Left renal cortex interstitium (tissue), 4 donors: ENCODE results near the gene SPATA21. TPM values are rescaled to one million over a fixed set of nuclear protein-coding genes. Genes with fewer than 3 reads are reported as not detected.

Experiments
- DNase-seq, 4 donors: peaks; one replicate each; pipeline ENCODE4 v3.0.0-alpha.2; 2013; ENCODE audit warnings: low read depth in 4 of 4, low spot score in 2 of 4, missing footprints in 1 of 4
- polyA plus RNA-seq, 4 donors: library from polyadenylated mRNA; unstranded; fragments of 120-200 nt; gene quantifications; one replicate each; pipeline ENCODE4 v1.2.1, GENCODE V29; 2013; ENCODE audit not compliant: insufficient read length in 4 of 4

SPATA21 gene
- polyA plus RNA-seq, 4 donors, result 0.21 to 0.25 TPM; not detected in 2

DNA sequence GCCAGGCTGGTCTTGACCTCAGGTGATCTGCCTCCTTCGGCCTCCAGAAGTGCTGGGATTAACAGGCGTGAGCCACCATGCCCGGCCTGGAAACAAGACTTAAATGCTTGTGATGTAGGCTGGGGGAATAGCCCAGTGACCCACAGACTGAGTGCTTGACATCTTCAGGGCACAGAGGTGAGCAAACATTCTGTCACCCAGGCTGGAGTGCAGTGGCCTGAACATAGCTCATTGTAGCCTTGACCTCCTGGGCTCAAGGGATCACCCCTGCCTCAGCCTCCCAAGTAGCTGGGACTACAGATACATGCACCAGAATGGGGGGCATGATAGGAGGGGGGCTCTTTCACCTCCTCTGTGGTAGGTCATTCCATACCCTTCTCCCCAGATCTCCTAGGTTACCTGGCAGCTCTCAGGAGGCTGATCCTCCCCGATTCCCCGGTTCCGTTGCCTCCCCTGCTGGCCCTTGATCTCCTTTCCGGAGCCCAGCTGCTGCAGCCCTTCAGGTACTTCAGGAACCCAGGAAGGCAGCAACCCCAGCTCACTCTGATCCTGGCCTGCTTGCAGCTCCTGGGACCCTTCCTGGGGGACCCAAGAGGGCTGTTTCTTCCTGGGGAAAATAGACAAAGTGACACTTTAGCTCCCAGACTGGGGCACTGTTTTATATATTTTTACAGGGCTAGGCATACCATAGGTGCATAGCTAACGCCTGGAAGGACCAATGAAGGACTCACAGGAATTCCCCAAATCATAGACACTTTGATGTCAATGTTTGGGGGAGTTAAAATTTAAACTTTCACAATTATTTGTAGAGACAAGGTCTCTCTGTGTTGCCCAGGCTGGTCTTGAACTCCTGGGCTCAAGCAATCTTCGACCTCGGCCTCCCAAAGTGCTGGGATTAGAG is 11.8 kb downstream of the SPATA21 start:
- no peak for DNase-seq

DNA sequence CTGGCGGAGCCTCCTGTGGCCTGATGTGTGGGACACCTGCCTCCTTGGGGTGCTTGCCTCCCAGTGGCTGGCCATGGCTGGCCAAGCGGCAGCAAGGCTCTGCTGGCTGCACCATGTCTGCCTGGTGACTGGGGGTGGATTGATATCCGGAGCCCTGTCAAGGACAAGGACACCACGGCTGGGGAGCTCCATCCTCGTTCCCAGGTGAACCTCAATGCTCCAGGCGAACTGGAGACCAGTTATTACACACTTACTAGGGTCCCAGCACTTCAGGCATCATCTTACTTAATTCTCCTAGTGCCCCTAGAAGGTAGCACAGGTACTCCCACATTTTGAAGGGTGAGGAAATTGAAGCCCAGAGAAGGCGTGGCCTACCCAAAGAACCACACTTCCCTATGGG is 15.2 kb downstream of the SPATA21 start:
- DNase-seq, result no peak

- DNase-seq, result no peak
Measured at GRCh38 chr1:16421201-16421600, 16.0 kb downstream of the SPATA21 start.

DNA sequence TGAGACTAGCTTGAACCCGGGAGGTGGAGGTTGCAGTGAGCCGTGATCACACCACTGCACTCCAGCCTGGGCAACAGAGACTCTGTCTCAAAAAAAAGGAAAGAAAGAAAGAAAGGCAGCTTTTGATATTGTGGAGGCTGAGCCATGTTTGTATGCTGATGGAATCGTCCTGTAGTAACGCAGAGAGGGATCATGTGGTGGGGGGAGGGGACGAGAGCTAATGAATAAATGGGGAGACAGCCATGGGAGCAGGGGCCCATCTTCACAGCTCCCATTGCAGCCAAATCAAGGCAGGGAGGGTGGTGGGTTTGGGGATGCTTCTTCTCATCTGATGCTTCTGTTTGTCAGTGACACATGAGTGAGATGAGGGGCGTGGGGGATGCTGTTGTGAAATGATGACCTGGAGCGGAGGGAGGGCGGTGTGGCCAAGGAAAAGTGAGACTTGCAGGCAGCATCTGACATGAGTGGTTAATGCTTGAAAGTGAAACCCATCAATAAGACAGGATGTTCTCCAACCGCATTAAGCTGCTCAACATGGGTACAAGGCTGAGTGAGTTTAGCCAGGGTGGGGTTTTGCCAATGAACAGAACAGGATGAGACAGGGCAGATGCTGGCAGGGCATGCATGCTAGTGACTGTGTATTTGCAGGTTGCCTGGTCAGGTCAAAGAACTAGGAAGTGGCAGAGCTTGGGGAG is 16.7 kb downstream of the SPATA21 start:
- DNase-seq, result no peak

- DNase-seq, result no peak
Measured at GRCh38 chr1:16418823-16419425, 18.3 kb downstream of the SPATA21 start.

- no peak for DNase-seq
Measured at GRCh38 chr1:16413191-16413590, 24.0 kb downstream of the SPATA21 start.

DNA sequence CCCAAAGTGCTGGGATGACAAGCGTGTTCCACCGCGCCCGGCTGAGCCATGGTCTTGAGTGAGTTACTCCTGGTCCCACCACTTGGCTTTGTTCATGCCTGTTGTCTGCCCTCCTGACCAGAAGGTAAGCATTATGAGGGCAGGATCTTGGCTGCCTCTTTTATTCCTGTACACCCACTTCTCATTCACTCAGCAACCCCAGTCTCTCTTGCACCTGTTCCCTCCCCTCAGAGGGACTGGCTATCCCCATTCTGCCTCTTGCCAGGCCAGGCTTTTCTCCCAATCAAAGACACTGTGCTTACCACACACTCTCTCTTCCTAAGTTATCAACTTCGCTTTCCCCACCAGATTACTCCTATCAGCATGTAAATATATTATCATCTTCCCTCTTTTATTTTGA is 26.4 kb downstream of the SPATA21 start:
- no peak for DNase-seq

- no peak for DNase-seq
Measured at GRCh38 chr1:16409536-16410152, 27.6 kb downstream of the SPATA21 start.

- no peak for DNase-seq
Measured at GRCh38 chr1:16406868-16407267, 30.4 kb downstream of the SPATA21 start.

DNA sequence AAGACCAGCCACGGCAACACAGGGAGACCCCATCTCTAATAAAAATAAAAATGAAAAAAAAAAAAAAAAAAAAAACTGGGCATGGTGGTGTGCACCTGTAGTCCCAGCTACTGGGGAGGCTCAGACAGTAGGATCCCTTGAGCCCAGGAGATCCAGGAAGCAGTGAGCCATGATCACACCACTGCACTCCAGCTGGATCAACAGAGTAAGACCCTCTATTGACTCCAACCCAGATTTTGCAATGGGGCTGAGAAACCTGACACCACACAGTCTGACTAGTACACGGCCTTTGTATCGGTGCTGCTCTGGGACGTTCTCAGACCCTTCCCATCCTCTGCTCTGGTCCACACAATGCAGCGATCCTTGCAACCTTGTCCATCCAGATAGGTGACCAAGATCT is 31.8 kb downstream of the SPATA21 start:
- DNase-seq, result no peak

DNA sequence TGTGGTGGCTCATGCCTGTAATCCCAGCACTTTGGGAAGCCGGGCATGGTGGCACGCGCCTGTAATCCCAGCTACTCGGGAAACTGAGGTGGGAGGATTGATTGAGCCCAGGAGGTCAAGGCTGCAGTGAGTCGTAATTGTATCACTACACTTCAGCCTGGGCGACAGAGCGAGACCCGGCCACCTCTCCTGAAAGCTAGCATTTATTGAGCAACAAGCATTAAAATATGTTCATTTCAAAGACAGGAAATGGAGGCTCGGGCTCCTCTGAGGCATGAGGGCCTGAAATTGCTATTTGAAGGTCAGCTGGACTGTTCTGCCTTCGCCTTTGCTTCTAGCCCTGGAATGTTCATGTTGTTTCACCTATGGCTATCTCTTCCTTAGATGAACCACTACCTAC is 34.5 kb downstream of the SPATA21 start:
- DNase-seq, result no peak

GRCh38 chr1:16398371-16398953 is 38.8 kb downstream of the SPATA21 start:
- no peak for DNase-seq

DNA sequence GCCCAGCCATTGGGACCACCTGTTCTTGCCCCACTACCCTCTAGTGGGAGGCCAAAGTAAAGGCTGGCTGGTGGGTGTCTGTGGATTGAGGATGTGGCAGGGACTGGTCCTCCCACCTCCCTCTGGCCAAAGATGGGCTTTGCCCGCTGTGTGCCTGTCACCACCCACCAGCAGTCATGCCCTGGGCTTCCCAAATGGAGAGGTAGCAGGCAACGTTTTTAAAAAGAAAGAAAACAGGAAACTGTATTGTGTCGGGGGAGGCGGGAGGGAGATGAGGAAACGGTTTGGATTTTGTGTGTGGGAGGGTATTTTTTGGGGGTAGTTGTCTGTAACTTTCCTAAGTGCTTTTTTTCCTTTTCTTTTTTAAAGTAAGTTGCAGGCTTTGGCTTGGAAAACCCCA is 40.1 kb downstream of the SPATA21 start:
- DNase-seq, result no peak

- no peak for DNase-seq
Measured at GRCh38 chr1:16396591-16396990, 40.6 kb downstream of the SPATA21 start.

DNA sequence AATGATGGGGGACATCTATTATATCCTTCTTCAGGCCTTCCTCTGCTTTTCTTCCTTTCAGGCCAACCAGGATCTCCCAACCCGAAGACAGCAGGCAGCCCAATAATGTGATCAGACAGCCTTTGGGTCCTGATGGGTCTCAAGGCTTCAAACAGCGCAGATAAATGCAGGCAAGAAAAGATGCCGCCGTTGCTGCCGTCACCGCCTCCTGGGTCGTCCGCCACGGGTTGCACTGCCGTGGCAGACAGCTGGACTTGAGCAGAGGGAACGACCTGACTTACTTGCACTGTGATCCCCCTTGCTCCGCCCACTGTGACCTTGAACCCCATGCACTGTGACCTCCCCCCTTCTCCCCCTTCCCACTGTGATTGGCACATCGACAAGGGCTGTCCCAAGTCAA is 42.2 kb downstream of the SPATA21 start:
- no peak for DNase-seq

- no peak for DNase-seq
Measured at GRCh38 chr1:16393570-16394521, 43.4 kb downstream of the SPATA21 start.

GRCh38 chr1:16392740-16393569 is 44.3 kb downstream of the SPATA21 start:
- no peak for DNase-seq

- DNase-seq, result no peak
Measured at GRCh38 chr1:16391411-16391810, 45.8 kb downstream of the SPATA21 start.
